RWPE2 (cell line): ENCODE results near the gene IL20RA.

Experiments used
- ATAC-seq: fragments of 200-7000 bp; cut with Tn5 transposase; 3 replicates; pipeline ENCODE4 v1.9.1; 2021; ENCODE audit warnings: low read depth
- DNase-seq: peaks from one replicate; pipeline ENCODE4 v3.0.0-alpha.2; 2020; ENCODE audit warnings: low spot score
- H3K27ac ChIP-seq: fragments of 450-650 bp; 2 replicates; pipeline ENCODE4 v1.5.1; 2017; ENCODE audit warnings: mild to moderate bottlenecking; ENCODE audit not compliant: poor library complexity, severe bottlenecking
- H3K27me3 ChIP-seq: fragments of 250-450 bp; sonication (Bioruptor Pico); 2 replicates; pipeline ENCODE4 v1.5.1; 2021; ENCODE audit warnings: mild to moderate bottlenecking, moderate library complexity; ENCODE audit not compliant: insufficient read depth, poor library complexity, severe bottlenecking
- H3K36me3 ChIP-seq: fragments of 250-450 bp; sonication (Bioruptor Pico); 2 replicates; pipeline ENCODE4 v1.5.1; 2020; ENCODE audit warnings: low read depth, mild to moderate bottlenecking, moderate library complexity
- H3K4me1 ChIP-seq: fragments of 250-450 bp; sonication (Bioruptor Pico); 2 replicates; pipeline ENCODE4 v1.5.1; 2021; ENCODE audit warnings: mild to moderate bottlenecking, moderate library complexity; ENCODE audit not compliant: insufficient read depth, poor library complexity, severe bottlenecking
- H3K4me3 ChIP-seq: fragments of 250-450 bp; sonication (Bioruptor Pico); 2 replicates; pipeline ENCODE4 v1.5.1; 2021; ENCODE audit warnings: mild to moderate bottlenecking, moderate library complexity; ENCODE audit not compliant: severe bottlenecking
- H3K9me3 ChIP-seq: fragments of 250-450 bp; sonication (Bioruptor Pico); 2 replicates; pipeline ENCODE4 v1.5.1; 2021; ENCODE audit warnings: mild to moderate bottlenecking, moderate library complexity; ENCODE audit not compliant: severe bottlenecking
- CTCF ChIP-seq: fragments of 450-650 bp; IDR thresholded peaks from one replicate; pipeline ENCODE4 v1.5.1; 2017; ENCODE audit warnings: mild to moderate bottlenecking, moderate library complexity; ENCODE audit not compliant: poor library complexity, severe bottlenecking

Gene IL20RA

GRCh38 chr6:137087902-137088301, 43.1 kb upstream of the IL20RA start:
- DNase-seq (no peak), ATAC-seq (no peak)
- Histone ChIP-seq H3K27ac (no peak overlapping the region), H3K27me3 (no peaks in the 10 kb centered on the region), H3K4me1 (no peaks in the 10 kb centered on the region), H3K9me3 (no peaks in the 10 kb centered on the region), H3K36me3 (no peaks in the 10 kb centered on the region), H3K4me3 (no peak overlapping the region)
- no peak for TF ChIP-seq CTCF

- Histone ChIP-seq H3K27ac (no peak overlapping the region), H3K9me3 (no peaks in the 10 kb centered on the region), H3K36me3 (no peaks in the 10 kb centered on the region), H3K4me3 (no peak overlapping the region), H3K4me1 (no peaks in the 10 kb centered on the region), H3K27me3 (no peaks in the 10 kb centered on the region)
- DNase-seq (no peak), ATAC-seq (no peak)
- no peak for TF ChIP-seq CTCF
Observed at GRCh38 chr6:137086031-137086430, 41.3 kb upstream of the IL20RA start.

GRCh38 chr6:137084865-137085617, 40.3 kb upstream of the IL20RA start:
- H3K4me3 ChIP-seq: no peak overlapping the region
- ATAC-seq (no peak), DNase-seq (no peak)

GRCh38 chr6:137084090-137084489, 39.3 kb upstream of the IL20RA start:
- no peaks in the 10 kb centered on the region for H3K4me1 ChIP-seq
- H3K9me3 ChIP-seq: no peaks in the 10 kb centered on the region
- DNase-seq: no peak
- H3K36me3 ChIP-seq: no peaks in the 10 kb centered on the region
- TF ChIP-seq CTCF: no peak
- no peaks in the 10 kb centered on the region for H3K27me3 ChIP-seq
- H3K4me3 ChIP-seq: no peak overlapping the region
- no peak for ATAC-seq
- H3K27ac ChIP-seq: no peak overlapping the region

More at GRCh38 chr6:137084865-137085617, 40.3 kb upstream of the IL20RA start:
- H3K4me1 ChIP-seq: no peaks in the 10 kb centered on the region
- no peaks in the 10 kb centered on the region for H3K36me3 ChIP-seq
- no peaks in the 10 kb centered on the region for H3K27me3 ChIP-seq
- no peak overlapping the region for H3K27ac ChIP-seq
- H3K9me3 ChIP-seq: no peaks in the 10 kb centered on the region
- TF ChIP-seq CTCF: no peak

- Histone ChIP-seq H3K9me3 (no peaks in the 10 kb centered on the region), H3K4me1 (no peaks in the 10 kb centered on the region), H3K4me3 (no peak overlapping the region), H3K27me3 (no peaks in the 10 kb centered on the region), H3K36me3 (no peaks in the 10 kb centered on the region), H3K27ac (no peak overlapping the region)
- DNase-seq (no peak), ATAC-seq (no peak)
- no peak for TF ChIP-seq CTCF
Observed at GRCh38 chr6:137081997-137082396, 37.2 kb upstream of the IL20RA start.
